Measurements from ENCODE around the gene ZNF622.

DNA sequence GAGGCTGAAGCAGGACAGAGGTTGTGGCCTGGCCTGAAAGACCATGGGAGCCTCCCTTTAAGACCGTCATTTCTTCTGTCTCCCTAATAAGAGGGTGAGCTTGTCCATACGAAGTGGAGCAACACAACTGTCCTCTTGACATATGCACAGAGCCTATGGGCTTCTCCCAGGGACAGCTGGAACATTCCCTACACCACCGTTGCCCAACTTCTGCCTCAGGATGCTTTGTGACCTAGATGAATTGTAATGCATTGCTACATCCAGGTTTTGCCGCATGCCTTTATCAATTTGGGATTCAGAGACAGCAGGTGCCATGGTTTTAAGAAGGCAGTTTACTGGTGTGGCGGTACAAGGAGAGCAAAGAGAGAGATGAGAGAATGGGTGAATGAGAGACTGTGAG lies 34.4 kb upstream of the ZNF622 start:
- no peak for TF ChIP-seq EZH2 (IDR thresholded peaks at IDR 0.05; ENCODE audit: low read depth)
- TF ChIP-seq, protein P1, sequence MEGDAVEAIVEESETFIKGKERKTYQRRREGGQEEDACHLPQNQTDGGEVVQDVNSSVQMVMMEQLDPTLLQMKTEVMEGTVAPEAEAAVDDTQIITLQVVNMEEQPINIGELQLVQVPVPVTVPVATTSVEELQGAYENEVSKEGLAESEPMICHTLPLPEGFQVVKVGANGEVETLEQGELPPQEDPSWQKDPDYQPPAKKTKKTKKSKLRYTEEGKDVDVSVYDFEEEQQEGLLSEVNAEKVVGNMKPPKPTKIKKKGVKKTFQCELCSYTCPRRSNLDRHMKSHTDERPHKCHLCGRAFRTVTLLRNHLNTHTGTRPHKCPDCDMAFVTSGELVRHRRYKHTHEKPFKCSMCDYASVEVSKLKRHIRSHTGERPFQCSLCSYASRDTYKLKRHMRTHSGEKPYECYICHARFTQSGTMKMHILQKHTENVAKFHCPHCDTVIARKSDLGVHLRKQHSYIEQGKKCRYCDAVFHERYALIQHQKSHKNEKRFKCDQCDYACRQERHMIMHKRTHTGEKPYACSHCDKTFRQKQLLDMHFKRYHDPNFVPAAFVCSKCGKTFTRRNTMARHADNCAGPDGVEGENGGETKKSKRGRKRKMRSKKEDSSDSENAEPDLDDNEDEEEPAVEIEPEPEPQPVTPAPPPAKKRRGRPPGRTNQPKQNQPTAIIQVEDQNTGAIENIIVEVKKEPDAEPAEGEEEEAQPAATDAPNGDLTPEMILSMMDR (conservative IDR thresholded peaks at IDR 0.05): no peak

Data from PC-9 (cell line).